ENCODE measurements around the gene LCNL1. TPM values are rescaled to one million over a fixed set of nuclear protein-coding genes. Genes with fewer than 3 reads are reported as not detected.

Gene LCNL1
- total and polyA plus RNA-seq, 2 experiments from 2014 or later = 0.13 to 0.47 TPM

GRCh38 chr9:137029058-137029936, 46.5 kb downstream of the LCNL1 start:
- 48% methylated on average over 19 of the region's 19 CpGs for WGBS (ENCODE audit: low lambda C conversion rate, missing lambda C conversion rate)
- H3K36me3 ChIP-seq (replicated peaks; ENCODE audit: insufficient read depth, low read depth) = no peaks in the 10 kb centered on the region
- H2AFZ ChIP-seq = no peak overlapping the region
- H4K20me1 ChIP-seq (ENCODE audit: insufficient read depth, poor library complexity, severe bottlenecking) = no peaks in the 10 kb centered on the region
- H3K27ac ChIP-seq = peak overlapping the region; percentile 72
- H3K79me2 ChIP-seq = no peaks in the 10 kb centered on the region
- peak; percentile 83 for DNase-seq (ENCODE audit: low spot score)
- no peaks in the 10 kb centered on the region for H3K9me3 ChIP-seq (ENCODE audit: low read depth)
- peaks cover 20% of the 10 kb centered on the region for H3K4me1 ChIP-seq (ENCODE audit: insufficient read depth)
- H3K27me3 ChIP-seq = no peaks in the 10 kb centered on the region
- TF ChIP-seq EZH2phosphoT487 (IDR thresholded peaks at IDR 0.05; ENCODE audit: low read depth, severe bottlenecking, unreplicated experiment) (no peak), CTCF (IDR thresholded peaks at IDR 0.05; ENCODE audit: poor library complexity) (peak; percentile 81)
- H3K9me2 ChIP-seq (replicated peaks; ENCODE audit: insufficient read depth) = no peaks in the 10 kb centered on the region
- no peak overlapping the region for H3K4me3 ChIP-seq
- H3K4me2 ChIP-seq = peak overlapping the region; percentile 100

- Histone ChIP-seq H3K4me2 (no peak overlapping the region), H3K36me3 (replicated peaks; ENCODE audit: insufficient read depth, low read depth) (no peaks in the 10 kb centered on the region), H3K27ac (no peak overlapping the region), H3K27me3 (no peaks in the 10 kb centered on the region), H3K4me1 (ENCODE audit: insufficient read depth) (peaks cover 20% of the 10 kb centered on the region), H3K9me3 (ENCODE audit: low read depth) (no peaks in the 10 kb centered on the region), H3K4me3 (no peak overlapping the region), H2AFZ (no peak overlapping the region), H3K79me2 (no peaks in the 10 kb centered on the region), H4K20me1 (ENCODE audit: insufficient read depth, poor library complexity, severe bottlenecking) (no peaks in the 10 kb centered on the region), H3K9me2 (replicated peaks; ENCODE audit: insufficient read depth) (no peaks in the 10 kb centered on the region)
- 86% methylated on average over 14 of the region's 15 CpGs for WGBS (ENCODE audit: low lambda C conversion rate, missing lambda C conversion rate)
- DNase-seq (ENCODE audit: low spot score) = no peak
- TF ChIP-seq EZH2 (IDR thresholded peaks at IDR 0.05; ENCODE audit: borderline replicate concordance) (no peak), CTCF (IDR thresholded peaks at IDR 0.05; ENCODE audit: poor library complexity) (no peak), EZH2phosphoT487 (IDR thresholded peaks at IDR 0.05; ENCODE audit: low read depth, severe bottlenecking, unreplicated experiment) (no peak)
Measured at GRCh38 chr9:137030006-137030405, 47.2 kb downstream of the LCNL1 start.

- H3K9me2 ChIP-seq (replicated peaks; ENCODE audit: insufficient read depth) = no peaks in the 10 kb centered on the region
- no peaks in the 10 kb centered on the region for H3K79me2 ChIP-seq
- H3K9me3 ChIP-seq (ENCODE audit: low read depth) = no peaks in the 10 kb centered on the region
- H3K27me3 ChIP-seq = no peaks in the 10 kb centered on the region
- no peaks in the 10 kb centered on the region for H3K36me3 ChIP-seq (replicated peaks; ENCODE audit: insufficient read depth, low read depth)
- H2AFZ ChIP-seq = no peak overlapping the region
- TF ChIP-seq EZH2phosphoT487 (IDR thresholded peaks at IDR 0.05; ENCODE audit: low read depth, severe bottlenecking, unreplicated experiment) = no peak
- no peak for TF ChIP-seq EZH2 (IDR thresholded peaks at IDR 0.05; ENCODE audit: borderline replicate concordance)
- TF ChIP-seq CTCF (IDR thresholded peaks at IDR 0.05; ENCODE audit: poor library complexity) = no peak
- DNase-seq (ENCODE audit: low spot score) = no peak
- peaks cover 20% of the 10 kb centered on the region for H3K4me1 ChIP-seq (ENCODE audit: insufficient read depth)
- 97% methylated on average over 56 of the region's 65 CpGs for WGBS (ENCODE audit: low lambda C conversion rate, missing lambda C conversion rate)
- no peaks in the 10 kb centered on the region for H4K20me1 ChIP-seq (ENCODE audit: insufficient read depth, poor library complexity, severe bottlenecking)
- H3K4me2 ChIP-seq = no peak overlapping the region
- H3K27ac ChIP-seq = no peak overlapping the region
- H3K4me3 ChIP-seq = no peak overlapping the region
Measured at GRCh38 chr9:137030538-137031527, 48.0 kb downstream of the LCNL1 start.

Data from hepatocyte (in vitro differentiated cells).